Keratinocyte (primary cell): ENCODE data around the gene RAB11FIP3.

ENCODE experiments used
- CTCF ChIP-seq, 3 experiments: IDR thresholded peaks in 1 of 3; conservative IDR thresholded peaks in 1 of 3; optimal IDR thresholded peaks in 1 of 3; 2 replicates in 2 of 3; 3 replicates in 1 of 3; pipeline versions ENCODE3 to v1.5.1; 2011; ENCODE audit warnings: low read length in 3 of 3, mild to moderate bottlenecking in 3 of 3, moderate library complexity in 2 of 3, control low read depth in 1 of 3, inconsistent platforms in 1 of 3; ENCODE audit not compliant: insufficient read depth in 2 of 3; ENCODE audit errors: extremely low read depth in 1 of 3
- EZH2 ChIP-seq: IDR thresholded peaks from one replicate; pipeline ENCODE4 v1.6.1; 2012; ENCODE audit warnings: inconsistent platforms, mild to moderate bottlenecking, low read length, moderate library complexity

DNA sequence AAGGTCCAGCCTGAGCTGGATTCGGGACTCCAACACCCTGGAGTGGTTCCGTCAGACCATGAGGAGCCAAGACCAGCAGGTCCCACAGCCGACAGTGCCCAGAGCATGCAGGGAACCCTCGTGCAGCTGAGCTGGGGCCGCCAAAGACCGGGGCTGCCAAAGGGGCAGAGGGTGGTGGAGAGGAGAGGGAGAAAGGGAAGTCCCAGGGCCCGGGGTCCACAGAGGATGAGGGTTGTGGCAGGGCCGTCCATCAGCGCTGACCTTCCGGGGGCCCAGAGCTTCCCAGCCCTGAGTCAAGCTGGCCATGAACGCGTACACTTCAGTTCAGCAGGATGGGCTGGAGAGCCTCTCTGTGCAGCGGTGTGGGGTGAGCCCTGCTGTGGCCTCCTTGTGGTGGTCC is 95.4 kb downstream of the RAB11FIP3 start:
- TF ChIP-seq CTCF (optimal IDR thresholded peaks at IDR 0.05 in 1 of 3, IDR thresholded peaks at IDR 0.05 in 1 of 3, conservative IDR thresholded peaks at IDR 0.05 in 1 of 3; ENCODE audit: extremely low read depth in 1 of 3, insufficient read depth in 2 of 3, low read length in 3 of 3) (no peak), EZH2 (no peak)
